RPMI7951 (cell line): ENCODE measurements around the gene RPL7A. TPM values are rescaled to one million over a fixed set of nuclear protein-coding genes. Genes with fewer than 3 reads are reported as not detected.
"Not testable (repeated sequence)": the region's sequence is repeated elsewhere in the genome, so short reads cannot be mapped to it uniquely, and the experiment has no call there.

ENCODE experiments used
- DNase-seq: peaks from one replicate; pipeline ENCODE4 v3.0.0-alpha.2; 2012; ENCODE audit warnings: low read depth
- total RNA-seq: library from RNA; depleted of rRNA; stranded (reverse); fragments of >200 nt; shearing (Covaris generic); gene quantifications from 2 replicates; pipeline ENCODE4 v1.2.3, GENCODE V29; 2014

Gene RPL7A
- total RNA-seq, 1 experiment from 2014 or later, result 1,811 TPM

DNA sequence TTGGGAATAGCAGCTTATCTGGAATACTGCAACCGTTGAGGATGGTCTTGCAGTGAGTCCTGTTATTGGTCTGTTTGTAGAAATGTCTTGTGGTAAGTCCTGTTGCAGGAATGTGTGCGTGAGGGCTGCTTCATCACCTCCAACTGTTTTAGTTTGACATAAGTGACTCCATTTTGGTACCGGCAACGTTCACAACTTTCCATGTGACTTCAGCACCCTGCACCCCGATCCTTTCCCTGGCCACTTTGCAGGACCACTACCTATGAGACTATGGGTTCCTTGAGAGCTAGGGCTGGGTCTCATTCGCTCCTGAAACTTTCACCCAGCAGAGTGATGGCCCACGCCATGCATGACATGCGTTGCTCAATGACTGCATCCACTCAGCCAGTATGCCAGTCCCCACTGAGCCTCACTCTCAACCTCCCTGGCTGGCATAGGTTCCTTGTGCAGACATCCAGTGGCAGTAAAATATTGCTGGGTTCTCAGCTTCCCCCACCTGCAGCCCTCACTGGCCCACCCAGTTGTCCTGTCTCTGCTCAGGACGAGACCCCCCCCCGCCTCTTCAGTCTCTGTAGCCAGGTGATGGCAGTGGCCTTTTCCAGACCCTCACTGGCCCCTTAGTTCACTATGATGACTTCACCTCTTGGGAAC, 20.1 kb upstream of the RPL7A start:
- no peak for DNase-seq

- not testable (repeated sequence) for DNase-seq
Measured at GRCh38 chr9:133329306-133330156, 18.5 kb upstream of the RPL7A start.

- no peak for DNase-seq
Measured at GRCh38 chr9:133331221-133331620, 16.8 kb upstream of the RPL7A start.

- DNase-seq, result no peak
Measured at GRCh38 chr9:133331641-133332380, 16.2 kb upstream of the RPL7A start.

DNA sequence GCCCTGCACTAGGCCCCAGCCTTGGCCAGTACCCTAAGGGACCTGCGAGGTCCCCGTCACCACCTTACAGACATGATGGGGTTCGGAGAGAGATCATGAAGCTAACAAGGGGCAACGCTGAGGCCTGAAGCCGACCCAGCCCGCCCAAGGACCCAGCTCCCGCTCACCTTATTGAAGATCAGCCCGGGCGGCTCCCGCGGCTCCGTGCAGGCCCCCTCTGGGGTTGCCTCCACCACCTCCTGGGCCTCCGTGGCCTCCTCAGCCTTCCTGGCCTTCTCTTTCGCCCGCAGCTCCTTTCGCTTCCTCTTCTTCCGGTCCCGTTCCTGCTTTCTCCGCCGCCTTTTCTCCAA, 15.7 kb upstream of the RPL7A start:
- DNase-seq, result no peak

DNA sequence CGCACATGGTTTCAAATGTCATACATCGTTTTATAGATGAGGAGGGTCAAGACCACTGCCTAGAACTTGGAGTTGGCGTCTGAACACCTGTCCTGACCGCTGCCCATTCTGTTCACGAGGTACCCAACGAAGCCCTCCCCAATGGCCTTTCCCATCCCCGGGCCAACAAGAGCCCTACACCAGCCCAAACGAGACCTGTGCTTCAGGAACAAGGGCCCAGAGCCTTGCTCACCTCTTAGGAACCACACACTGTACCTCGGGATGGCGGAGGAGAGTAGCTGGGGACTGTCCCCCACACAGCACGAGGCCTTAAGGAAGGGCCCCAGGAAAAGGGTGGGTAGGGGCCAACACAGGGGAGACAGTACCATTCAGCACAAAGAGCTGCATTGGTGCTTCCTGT, 15.0 kb upstream of the RPL7A start:
- DNase-seq, result no peak

DNA sequence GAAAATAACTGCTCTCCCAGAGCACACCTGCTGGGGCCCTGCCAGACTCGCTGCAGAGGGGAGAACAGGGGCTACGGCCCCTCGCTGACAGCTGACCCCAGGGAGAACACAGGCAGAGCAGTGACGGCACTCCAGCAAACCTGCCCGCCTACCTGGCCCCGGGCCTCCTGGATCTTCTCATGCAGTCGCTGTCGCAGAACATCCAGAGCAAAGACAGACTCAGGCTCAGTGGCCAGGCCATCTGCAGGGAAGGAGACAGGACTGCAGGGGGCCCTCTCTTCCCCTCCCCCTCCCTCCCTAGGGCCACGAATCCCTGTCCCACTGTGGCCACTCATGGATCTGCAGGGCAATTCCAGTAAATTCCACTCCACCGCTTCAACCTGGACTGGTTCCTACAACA, 14.5 kb upstream of the RPL7A start:
- no peak for DNase-seq

- DNase-seq, result no peak
Measured at GRCh38 chr9:133334161-133334560, 13.9 kb upstream of the RPL7A start.

DNA sequence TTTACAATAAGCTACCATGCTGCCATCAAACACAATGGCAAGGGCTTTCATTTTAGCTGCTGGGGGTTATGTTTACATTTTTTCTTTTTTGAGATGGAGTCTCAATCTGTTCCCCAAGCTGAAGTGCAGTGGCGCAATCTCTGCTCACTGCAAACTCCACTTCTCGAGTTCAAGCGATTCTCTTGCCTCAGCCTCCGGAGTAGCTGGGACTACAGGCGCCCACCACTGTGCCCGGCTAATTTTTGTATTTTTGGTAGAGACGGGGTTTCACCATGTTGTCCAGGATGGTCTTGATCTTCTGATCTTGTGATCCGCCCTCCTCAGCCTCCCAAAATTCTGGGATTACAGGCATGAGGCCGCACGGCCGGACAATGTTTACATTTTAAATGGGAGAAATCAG, 13.1 kb upstream of the RPL7A start:
- not testable (repeated sequence) for DNase-seq

- DNase-seq, result peak; percentile 84
Measured at GRCh38 chr9:133335924-133336811, 11.8 kb upstream of the RPL7A start, which contains the start of gene SURF6. SURF6 (minus strand) TSS chr9:133336188; CDS start chr9:133336132, 56 bp downstream.

GRCh38 chr9:133339641-133340040, 8.4 kb upstream of the RPL7A start:
- no peak for DNase-seq

DNA sequence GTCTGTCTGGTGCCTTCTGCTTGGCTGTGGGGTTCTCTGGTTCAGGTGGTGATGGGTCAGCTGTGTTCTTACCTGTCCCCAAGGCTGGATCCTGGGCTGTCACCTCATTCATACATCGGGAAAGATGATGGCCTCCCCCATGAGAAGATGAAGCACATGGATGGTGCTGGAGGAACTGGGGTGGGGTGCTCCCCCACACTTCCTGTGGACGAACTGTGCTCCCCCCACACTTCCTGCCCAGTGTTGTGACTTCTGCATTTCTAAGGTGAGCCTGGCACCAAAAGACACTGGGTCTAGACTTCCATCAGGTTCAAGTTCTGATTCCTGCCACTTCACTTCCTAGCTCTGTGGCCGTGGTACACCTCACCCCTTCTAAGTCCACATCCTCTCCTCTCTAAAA, 7.8 kb upstream of the RPL7A start:
- no peak for DNase-seq

DNA sequence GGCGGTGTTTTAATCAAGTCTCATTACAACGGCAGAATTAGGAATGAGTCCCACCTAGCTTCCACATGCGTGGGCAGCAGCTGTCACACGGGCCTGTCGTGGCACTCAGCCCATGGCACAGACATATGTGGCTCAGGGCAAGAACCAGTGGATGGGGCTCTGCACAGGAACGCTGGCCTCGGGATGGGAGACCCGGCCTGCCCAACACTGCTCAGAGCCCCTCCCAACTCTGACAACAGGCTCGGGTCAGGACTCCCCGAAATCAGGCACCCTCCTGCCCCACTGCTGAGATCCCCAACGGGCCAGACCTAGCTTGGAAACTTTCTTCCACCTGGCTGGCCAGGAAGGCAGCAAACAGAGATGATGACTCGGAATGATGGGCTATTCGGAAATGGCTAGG, 7.1 kb upstream of the RPL7A start:
- no peak for DNase-seq

- DNase-seq, result no peak
Measured at GRCh38 chr9:133341369-133342068, 6.5 kb upstream of the RPL7A start.

DNA sequence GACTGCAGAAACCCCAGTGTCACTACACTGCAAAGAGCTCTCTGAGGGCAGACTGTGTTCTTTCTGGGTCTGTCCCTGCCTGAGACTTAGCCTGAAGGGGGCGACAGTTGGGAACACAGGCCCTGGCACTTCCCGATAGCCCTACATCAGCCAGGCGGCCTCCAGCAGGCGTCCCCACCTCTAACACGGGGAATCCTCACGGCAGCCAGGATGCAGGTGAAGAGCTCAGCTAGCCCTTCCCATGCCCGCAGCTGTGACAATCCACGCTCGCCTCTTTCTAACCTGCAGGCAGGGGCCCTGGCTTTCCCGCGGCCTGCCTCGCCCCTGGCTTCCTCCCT, 6.0 kb upstream of the RPL7A start:
- no peak for DNase-seq

DNA sequence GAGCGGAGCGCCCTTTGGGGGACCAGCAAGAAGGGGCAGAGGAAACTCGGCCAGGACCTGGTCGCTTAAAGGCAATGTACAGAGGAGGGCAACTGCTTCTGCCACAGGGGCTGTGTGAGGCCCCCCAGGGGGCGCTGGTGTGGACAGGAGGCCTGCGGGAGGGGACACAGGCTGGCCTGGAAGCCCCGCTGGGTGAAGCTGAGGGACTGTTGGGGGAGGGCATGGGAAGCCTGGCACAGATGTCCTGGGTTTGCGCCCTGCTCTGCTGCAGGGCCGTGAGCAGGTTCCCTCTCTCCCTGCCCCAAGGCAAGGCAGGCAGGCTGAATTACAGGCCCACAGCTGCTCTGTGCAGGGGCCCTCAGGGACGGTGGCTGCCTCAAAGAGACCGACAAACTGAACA, 5.4 kb upstream of the RPL7A start:
- DNase-seq, result no peak

DNA sequence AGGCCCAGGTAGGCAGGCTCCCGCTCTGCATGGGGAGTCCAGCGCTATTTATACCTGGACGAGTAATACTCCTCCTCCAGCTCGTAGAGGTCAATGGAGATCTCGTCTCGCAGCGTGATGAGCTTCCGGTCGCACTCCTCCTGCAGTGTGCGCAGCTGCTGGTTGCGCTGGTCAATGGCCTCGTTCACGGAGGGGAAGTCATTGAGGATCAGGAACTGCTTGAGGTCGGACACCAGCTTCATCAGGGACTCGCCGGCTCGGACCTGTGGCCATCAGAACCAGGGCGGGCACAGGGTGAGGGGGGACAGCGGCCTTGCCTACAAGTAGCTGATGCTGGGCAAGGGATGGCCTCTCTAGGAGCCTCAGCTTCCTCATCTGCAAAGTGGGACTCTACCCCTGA, 3.9 kb upstream of the RPL7A start:
- DNase-seq, result no peak

- DNase-seq, result no peak
Measured at GRCh38 chr9:133344979-133345378, 3.0 kb upstream of the RPL7A start.

DNA sequence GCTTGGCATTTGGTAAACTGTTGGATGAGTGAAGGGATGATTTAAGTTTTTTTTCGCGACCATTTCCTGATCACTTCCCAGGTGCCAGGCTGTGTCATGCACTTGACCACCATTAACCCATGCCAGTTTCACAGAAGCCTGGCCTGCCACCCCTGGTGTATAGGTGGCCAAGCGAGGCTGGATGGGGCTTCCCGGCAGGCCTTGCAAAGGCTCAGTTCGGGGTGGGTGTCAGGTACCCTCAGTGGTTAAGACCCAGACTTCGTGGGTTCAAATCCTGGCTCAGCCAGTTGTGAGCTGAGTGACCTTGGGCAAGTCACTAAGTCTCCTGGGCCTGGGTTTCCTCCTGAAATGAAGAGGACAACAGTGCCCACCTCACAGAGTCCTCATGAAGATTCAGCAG, 2.4 kb upstream of the RPL7A start:
- no peak for DNase-seq

DNA sequence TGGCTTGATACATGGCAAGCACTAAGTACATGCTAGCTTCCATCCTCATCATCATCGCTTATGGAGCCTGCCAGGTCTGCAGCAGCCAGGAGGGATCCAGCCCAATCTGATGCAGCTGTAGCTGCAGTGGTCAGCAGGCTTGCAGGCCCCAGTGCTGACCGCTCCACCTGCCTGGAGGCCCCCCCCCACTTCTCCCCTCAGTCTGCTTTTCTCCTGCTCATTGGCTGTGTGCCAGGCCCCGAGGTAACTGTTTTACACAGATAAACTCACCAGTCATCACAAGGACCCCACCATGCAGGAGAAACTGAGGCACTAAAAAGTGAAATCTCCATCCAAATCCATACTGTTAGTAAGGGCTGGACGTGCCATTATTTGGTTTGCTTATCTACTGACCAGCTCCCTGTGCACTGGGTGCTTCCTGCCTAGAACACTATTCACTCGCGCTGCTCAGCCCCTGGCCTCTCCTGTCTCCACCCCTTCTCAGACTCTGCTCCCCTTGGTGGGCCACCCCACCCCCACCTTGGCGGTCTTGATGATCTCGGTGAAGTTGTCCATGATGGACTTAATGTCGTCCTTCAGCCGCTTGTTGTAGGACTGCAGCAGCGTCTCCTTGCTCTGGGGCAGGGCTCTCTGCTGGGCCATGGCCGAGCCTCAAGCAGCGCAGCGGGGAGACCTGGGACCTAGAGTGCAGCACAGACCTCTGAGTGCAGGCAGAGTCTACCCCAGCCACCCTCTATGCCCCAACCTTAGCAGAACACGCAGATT, 1.8 kb upstream of the RPL7A start:
- DNase-seq, result no peak
